Skin of body (tissue), 2 donors: ENCODE results near the gene CMTM8. TPM values are rescaled to one million over a fixed set of nuclear protein-coding genes. Genes with fewer than 3 reads are reported as not detected.
A peak's percentile ranks its signal among the peaks of the same experiment; 100 is the strongest.

Experiments
- DNase-seq: peaks from one replicate; lab custom pipeline; 2025; lab: John Stamatoyannopoulos, UW
- total RNA-seq: library from RNA; depleted of rRNA; stranded (reverse); fragments of >200 nt; gene quantifications from one replicate; pipeline ENCODE4 v1.2.3, GENCODE V29; 2014

CMTM8 gene
- 2.8 TPM for total RNA-seq

- DNase-seq: no peak
Measured at GRCh38 chr3:32238453-32239306, at the start of gene CMTM8. TSS of gene CMTM8 (plus strand) at chr3:32238680. CDS start at chr3:32238973, 293 bp downstream.

- DNase-seq: no peak
Measured at GRCh38 chr3:32189693-32190092, 48.8 kb upstream of the CMTM8 start.

- peak; percentile 62 for DNase-seq
Measured at GRCh38 chr3:32190556-32190955, 47.9 kb upstream of the CMTM8 start.

GRCh38 chr3:32193101-32193500 lies 45.4 kb upstream of the CMTM8 start:
- DNase-seq: no peak

- DNase-seq: no peak
Measured at GRCh38 chr3:32194653-32195052, 43.8 kb upstream of the CMTM8 start.

GRCh38 chr3:32195995-32196540 lies 42.4 kb upstream of the CMTM8 start:
- DNase-seq: no peak

GRCh38 chr3:32197991-32198390 lies 40.5 kb upstream of the CMTM8 start:
- no peak for DNase-seq

- no peak for DNase-seq
Measured at GRCh38 chr3:32198714-32199113, 39.8 kb upstream of the CMTM8 start.

- DNase-seq: peak; percentile 57
Measured at GRCh38 chr3:32200490-32200889, 38.0 kb upstream of the CMTM8 start.

- DNase-seq: no peak
Measured at GRCh38 chr3:32200992-32201758, 37.3 kb upstream of the CMTM8 start.

GRCh38 chr3:32202496-32202895 lies 36.0 kb upstream of the CMTM8 start:
- no peak for DNase-seq

GRCh38 chr3:32203854-32204253 lies 34.6 kb upstream of the CMTM8 start:
- no peak for DNase-seq

GRCh38 chr3:32208447-32208846 lies 30.0 kb upstream of the CMTM8 start:
- DNase-seq: no peak

- DNase-seq: no peak
Measured at GRCh38 chr3:32215185-32215584, 23.3 kb upstream of the CMTM8 start.

- no peak for DNase-seq
Measured at GRCh38 chr3:32216172-32216783, 22.2 kb upstream of the CMTM8 start.

- no peak for DNase-seq
Measured at GRCh38 chr3:32217339-32217738, 21.1 kb upstream of the CMTM8 start.

GRCh38 chr3:32219537-32219936 lies 18.9 kb upstream of the CMTM8 start:
- no peak for DNase-seq

GRCh38 chr3:32220006-32220405 lies 18.5 kb upstream of the CMTM8 start:
- DNase-seq: no peak

- DNase-seq: no peak
Measured at GRCh38 chr3:32222950-32223349, 15.5 kb upstream of the CMTM8 start.

- DNase-seq: no peak
Measured at GRCh38 chr3:32224016-32224516, 14.4 kb upstream of the CMTM8 start.

- DNase-seq: no peak
Measured at GRCh38 chr3:32226875-32227500, 11.5 kb upstream of the CMTM8 start.
